ENCODE measurements around the gene HIVEP2. TPM values are rescaled to one million over a fixed set of nuclear protein-coding genes. Genes with fewer than 3 reads are reported as not detected.

Gene HIVEP2
- polyA plus RNA-seq, 3 donors = 0.16 to 1.4 (median 0.64) TPM

- 100% methylated on average over 3 of the region's 5 CpGs for WGBS (ENCODE audit: insufficient coverage)
- H3K9me3 Mint-ChIP-seq = peaks cover 0 to 5% (median 0%) of the 10 kb centered on the region in 7 donors
- no peak overlapping the region for H3K9ac ChIP-seq (ENCODE audit: insufficient read depth, low read length, poor library complexity, severe bottlenecking)
- no peak overlapping the region for H3K4me3 ChIP-seq (replicated peaks in 1 of 3; ENCODE audit: low read depth in 2 of 3, low read length in 3 of 3)
- no peak overlapping the region for H3K4me2 ChIP-seq (replicated peaks; ENCODE audit: extremely low read depth, low read length, poor library complexity, severe bottlenecking)
- no peaks in the 10 kb centered on the region for H3K79me2 ChIP-seq (ENCODE audit: insufficient read depth, low read length)
- H3K27me3 ChIP-seq (ENCODE audit: control insufficient read depth in 2 of 2, insufficient read depth in 2 of 2, low read length in 2 of 2) = no peaks in the 10 kb centered on the region
- no peak overlapping the region for H3K27ac ChIP-seq (ENCODE audit: low read depth in 1 of 2, low read length in 2 of 2)
- TF ChIP-seq CTCF (IDR thresholded peaks at IDR 0.05) = no peak
- H3K36me3 Mint-ChIP-seq = no peaks in the 10 kb centered on the region
- H3K4me1 ChIP-seq (ENCODE audit: control insufficient read depth in 1 of 2, insufficient read depth in 2 of 2, low read length in 2 of 2) = peaks cover 17 to 20% of the 10 kb centered on the region in 2 donors
- peaks cover 0 to 2% (median 0%) of the 10 kb centered on the region in 3 donors for H3K27me3 Mint-ChIP-seq (ENCODE audit: low read depth in 3 of 3)
- no peaks in the 10 kb centered on the region for H3K9me3 ChIP-seq (replicated peaks in 1 of 2; ENCODE audit: control insufficient read depth in 1 of 2, insufficient read depth in 1 of 2, low read length in 2 of 2)
- H3K36me3 ChIP-seq (replicated peaks in 1 of 2; ENCODE audit: control insufficient read depth in 1 of 2, insufficient read depth in 2 of 2, low read length in 2 of 2) = no peaks in the 10 kb centered on the region
- H3K27ac Mint-ChIP-seq = no peak overlapping the region
- H2AFZ ChIP-seq (ENCODE audit: insufficient read depth, low read depth, low read length, poor library complexity, severe bottlenecking) = no peak overlapping the region
- H4K20me1 ChIP-seq (ENCODE audit: insufficient read depth, low read length) = no peaks in the 10 kb centered on the region
- DNase-seq = no peak
- no peak overlapping the region for H3K4me3 Mint-ChIP-seq
- intact Hi-C loops (cut with micrococcal nuclease) = no loop called here
- peaks cover 18% of the 10 kb centered on the region for H3K4me1 Mint-ChIP-seq
These were observed 213.4 kb downstream of the HIVEP2 start for GRCh38 chr6:142731611-142732010.

- TF ChIP-seq CTCF (IDR thresholded peaks at IDR 0.05) = no peak
- peaks cover 0 to 2% (median 0%) of the 10 kb centered on the region in 3 donors for H3K27me3 Mint-ChIP-seq (ENCODE audit: low read depth in 3 of 3)
- Histone ChIP-seq H3K27ac (ENCODE audit: low read depth in 1 of 2, low read length in 2 of 2) (no peak overlapping the region), H3K27me3 (ENCODE audit: control insufficient read depth in 2 of 2, insufficient read depth in 2 of 2, low read length in 2 of 2) (no peaks in the 10 kb centered on the region), H4K20me1 (ENCODE audit: insufficient read depth, low read length) (no peaks in the 10 kb centered on the region), H3K79me2 (ENCODE audit: insufficient read depth, low read length) (no peaks in the 10 kb centered on the region), H3K4me1 (ENCODE audit: control insufficient read depth in 1 of 2, insufficient read depth in 2 of 2, low read length in 2 of 2) (peaks cover 22 to 27% of the 10 kb centered on the region in 2 donors), H3K9me3 (replicated peaks in 1 of 2; ENCODE audit: control insufficient read depth in 1 of 2, insufficient read depth in 1 of 2, low read length in 2 of 2) (no peaks in the 10 kb centered on the region), H3K9ac (ENCODE audit: insufficient read depth, low read length, poor library complexity, severe bottlenecking) (no peak overlapping the region), H2AFZ (ENCODE audit: insufficient read depth, low read depth, low read length, poor library complexity, severe bottlenecking) (no peak overlapping the region), H3K4me2 (replicated peaks; ENCODE audit: extremely low read depth, low read length, poor library complexity, severe bottlenecking) (no peak overlapping the region), H3K4me3 (replicated peaks in 1 of 3; ENCODE audit: low read depth in 2 of 3, low read length in 3 of 3) (no peak overlapping the region), H3K36me3 (replicated peaks in 1 of 2; ENCODE audit: control insufficient read depth in 1 of 2, insufficient read depth in 2 of 2, low read length in 2 of 2) (no peaks in the 10 kb centered on the region)
- intact Hi-C loops (cut with micrococcal nuclease) = no loop called here
- no peak for DNase-seq
- H3K27ac Mint-ChIP-seq = no peak overlapping the region
- no peak overlapping the region for H3K4me3 Mint-ChIP-seq
- H3K9me3 Mint-ChIP-seq = peaks cover 0 to 5% (median 0%) of the 10 kb centered on the region in 7 donors
- WGBS (ENCODE audit: insufficient coverage) = 0% methylated on average over 2 of the region's 4 CpGs
- no peaks in the 10 kb centered on the region for H3K36me3 Mint-ChIP-seq
- H3K4me1 Mint-ChIP-seq = peaks cover 25% of the 10 kb centered on the region
These were observed 215.4 kb downstream of the HIVEP2 start for GRCh38 chr6:142729618-142730017.
